Eye (tissue), 1 donor: Measurements from ENCODE around the gene GNAI2.
A peak's percentile ranks its signal among the peaks of the same experiment; 100 is the strongest.
"Not testable (repeated sequence)": the region's sequence is repeated elsewhere in the genome, so short reads cannot be mapped to it uniquely, and the experiment has no call there.

ENCODE experiments used
- DNase-seq: peaks from one replicate; pipeline ENCODE4 v3.0.0-alpha.2; 2015

Gene GNAI2

GRCh38 chr3:50245831-50246516, 10.0 kb downstream of the GNAI2 start:
- DNase-seq, result peak; percentile 98

GRCh38 chr3:50246517-50246954, 10.5 kb downstream of the GNAI2 start:
- DNase-seq, result peak; percentile 77

- DNase-seq, result no peak
Measured at GRCh38 chr3:50248387-50248786, 12.4 kb downstream of the GNAI2 start.

GRCh38 chr3:50249457-50249856, 13.5 kb downstream of the GNAI2 start:
- DNase-seq, result no peak

- DNase-seq, result no peak
Measured at GRCh38 chr3:50250514-50250913, 14.5 kb downstream of the GNAI2 start.

GRCh38 chr3:50251220-50251619, 15.2 kb downstream of the GNAI2 start:
- DNase-seq, result no peak

- DNase-seq, result no peak
Measured at GRCh38 chr3:50254577-50255250, 18.7 kb downstream of the GNAI2 start.

GRCh38 chr3:50255251-50255615, 19.2 kb downstream of the GNAI2 start:
- DNase-seq, result no peak

- DNase-seq, result peak; percentile 63
Measured at GRCh38 chr3:50256978-50257890, 21.2 kb downstream of the GNAI2 start.

- peak; percentile 78 for DNase-seq
Measured at GRCh38 chr3:50258029-50258680, 22.2 kb downstream of the GNAI2 start.

- DNase-seq, result no peak
Measured at GRCh38 chr3:50258979-50259378, 23.0 kb downstream of the GNAI2 start.

- no peak for DNase-seq
Measured at GRCh38 chr3:50259432-50260026, 23.5 kb downstream of the GNAI2 start.

GRCh38 chr3:50260027-50260941, 24.3 kb downstream of the GNAI2 start:
- peak; percentile 97 for DNase-seq

GRCh38 chr3:50260942-50261441, 25.0 kb downstream of the GNAI2 start:
- DNase-seq, result no peak

- DNase-seq, result no peak
Measured at GRCh38 chr3:50261505-50261904, 25.5 kb downstream of the GNAI2 start.

- DNase-seq, result not testable (repeated sequence)
Measured at GRCh38 chr3:50262200-50262599, 26.2 kb downstream of the GNAI2 start.

- DNase-seq, result no peak
Measured at GRCh38 chr3:50262778-50263177, 26.8 kb downstream of the GNAI2 start.

GRCh38 chr3:50263478-50264382, 27.7 kb downstream of the GNAI2 start:
- DNase-seq, result no peak

GRCh38 chr3:50264383-50264963, 28.5 kb downstream of the GNAI2 start:
- peak; percentile 97 for DNase-seq
